SK-N-SH treated with all-trans-retinoic acid at 6 μM for 48 hours (cell line): ENCODE results near the gene ADGRV1.
"Not testable (repeated sequence)": the region's sequence is repeated elsewhere in the genome, so short reads cannot be mapped to it uniquely, and the experiment has no call there.

Experiments
- ATAC-seq: fragments of 200-7000 bp; cut with Tn5 transposase; 3 replicates; pipeline ENCODE4 v1.9.1; 2020; ENCODE audit warnings: mild to moderate bottlenecking, moderate library complexity
- ARNTL ChIP-seq: fragments of 450-650 bp; formaldehyde crosslinking; IDR thresholded peaks from 2 replicates; pipeline ENCODE4 v1.5.0; 2020; ENCODE audit warnings: low read depth, mild to moderate bottlenecking, moderate library complexity, borderline replicate concordance
- BACH2 ChIP-seq: fragments of 250-450 bp; sonication (Bioruptor Pico); IDR thresholded peaks from 2 replicates; pipeline ENCODE4 v1.9.0; 2021; ENCODE audit warnings: mild to moderate bottlenecking, borderline replicate concordance
- CREB5 ChIP-seq: fragments of 250-450 bp; sonication (Bioruptor Pico); IDR thresholded peaks from 2 replicates; pipeline ENCODE4 v1.5.1; 2020; ENCODE audit warnings: low read depth, mild to moderate bottlenecking, moderate library complexity
- ESRRG ChIP-seq: fragments of 250-450 bp; sonication (Bioruptor Pico); IDR thresholded peaks from 2 replicates; pipeline ENCODE4 v1.6.1; 2021; ENCODE audit warnings: mild to moderate bottlenecking
- ISL1 ChIP-seq: fragments of 250-450 bp; sonication (Bioruptor Pico); IDR thresholded peaks from 2 replicates; pipeline ENCODE4 v2.1.2; 2022; ENCODE audit warnings: mild to moderate bottlenecking, moderate library complexity
- OSR1 ChIP-seq: fragments of 250-450 bp; sonication (Bioruptor Pico); IDR thresholded peaks from 2 replicates; pipeline ENCODE4 v1.8.0; 2022; ENCODE audit warnings: moderate library complexity, mild to moderate bottlenecking, inconsistent platforms
- PATZ1 ChIP-seq: fragments of 250-450 bp; sonication (Bioruptor Pico); IDR thresholded peaks from 2 replicates; pipeline ENCODE4 v1.8.0; 2020; ENCODE audit warnings: mild to moderate bottlenecking, moderate library complexity, borderline replicate concordance
- PPARA ChIP-seq: fragments of 250-450 bp; sonication (Bioruptor Pico); IDR thresholded peaks from 2 replicates; pipeline ENCODE4 v1.5.0; 2020; ENCODE audit warnings: mild to moderate bottlenecking, borderline replicate concordance
- RARB ChIP-seq: fragments of 250-450 bp; sonication (Bioruptor Pico); IDR thresholded peaks from 2 replicates; pipeline ENCODE4 v1.8.0; 2021; ENCODE audit warnings: mild to moderate bottlenecking, moderate library complexity
- SNAI2 ChIP-seq: fragments of 250-450 bp; sonication (Bioruptor Pico); IDR thresholded peaks from 2 replicates; pipeline ENCODE4 v1.5.0; 2020; ENCODE audit warnings: mild to moderate bottlenecking, moderate library complexity
- TOX ChIP-seq: fragments of 250-450 bp; sonication (Bioruptor Pico); IDR thresholded peaks from 2 replicates; pipeline ENCODE4 v1.8.0; 2021; ENCODE audit warnings: mild to moderate bottlenecking, moderate library complexity, borderline replicate concordance
- TSHZ2 ChIP-seq: fragments of 250-450 bp; sonication (Bioruptor Pico); IDR thresholded peaks from 2 replicates; pipeline ENCODE4 v1.5.0; 2020; ENCODE audit warnings: mild to moderate bottlenecking, moderate library complexity
- ZC3H10 ChIP-seq: fragments of 250-450 bp; sonication (Bioruptor Pico); IDR thresholded peaks from 2 replicates; pipeline ENCODE4 v1.5.1; 2021; ENCODE audit warnings: mild to moderate bottlenecking, moderate library complexity
- ZFP3 ChIP-seq: fragments of 250-450 bp; sonication (Bioruptor Pico); IDR thresholded peaks from 2 replicates; pipeline ENCODE4 v1.5.0; 2020; ENCODE audit warnings: mild to moderate bottlenecking, moderate library complexity
- ZFP30 ChIP-seq: fragments of 450-650 bp; formaldehyde crosslinking; IDR thresholded peaks from 2 replicates; pipeline ENCODE4 v1.5.0; 2022; ENCODE audit warnings: mild to moderate bottlenecking, moderate library complexity
- ZNF565 ChIP-seq: fragments of 450-650 bp; formaldehyde crosslinking; conservative IDR thresholded peaks from 2 replicates; pipeline ENCODE4 v1.5.0; 2020; ENCODE audit warnings: low read depth, mild to moderate bottlenecking, moderate library complexity
- ZNF8 ChIP-seq: fragments of 450-650 bp; formaldehyde crosslinking; IDR thresholded peaks from 2 replicates; pipeline ENCODE4 v1.5.0; 2020; ENCODE audit warnings: mild to moderate bottlenecking, moderate library complexity

ADGRV1 gene

GRCh38 chr5:90685425-90686022 is 126.9 kb downstream of the ADGRV1 start:
- TF ChIP-seq PPARA (CRISPR knock-in tag) (no peak), BACH2 (CRISPR knock-in tag) (no peak), ZNF565 (no peak), ZFP30 (no peak), ESRRG (CRISPR knock-in tag) (no peak), ARNTL (CRISPR knock-in tag) (no peak), RARB (CRISPR knock-in tag) (no peak), OSR1 (CRISPR knock-in tag) (no peak), PATZ1 (CRISPR knock-in tag) (no peak), TOX (CRISPR knock-in tag) (no peak), ZFP3 (no peak), ZC3H10 (CRISPR knock-in tag) (no peak), ISL1 (no peak), ZNF8 (CRISPR knock-in tag) (no peak), SNAI2 (no peak), TSHZ2 (no peak), CREB5 (CRISPR knock-in tag) (no peak)
- no peak for ATAC-seq

GRCh38 chr5:90686363-90686762 is 127.8 kb downstream of the ADGRV1 start:
- not testable (repeated sequence) for ATAC-seq

- ATAC-seq = not testable (repeated sequence)
Measured at GRCh38 chr5:90687458-90687857, 128.9 kb downstream of the ADGRV1 start.

GRCh38 chr5:90689064-90689463 is 130.5 kb downstream of the ADGRV1 start:
- ATAC-seq = no peak
- no peak for TF ChIP-seq SNAI2
- no peak for TF ChIP-seq TSHZ2
- no peak for TF ChIP-seq PATZ1 (CRISPR knock-in tag)
- no peak for TF ChIP-seq PPARA (CRISPR knock-in tag)
- TF ChIP-seq ARNTL (CRISPR knock-in tag) = no peak
- TF ChIP-seq ZC3H10 (CRISPR knock-in tag) = no peak
